Panc1 (cell line): ENCODE data around the gene DPPA5.

Source experiments
- POLR2AphosphoS5 ChIP-seq: IDR thresholded peaks from 2 replicates; pipeline ENCODE4 v1.6.1; 2012; ENCODE audit warnings: mild to moderate bottlenecking, low read depth, low read length, moderate library complexity
- SIN3A ChIP-seq: IDR thresholded peaks from 2 replicates; pipeline ENCODE4 v1.6.1; 2012; ENCODE audit warnings: low read depth, mild to moderate bottlenecking, low read length, moderate library complexity, borderline replicate concordance; ENCODE audit not compliant: insufficient read depth
- TCF7L2 ChIP-seq: IDR thresholded peaks from 2 replicates; pipeline ENCODE4 v1.6.1; 2011; ENCODE audit warnings: mild to moderate bottlenecking, low read depth, low read length, inconsistent platforms
- TF ChIP-seq, protein P1 (sequence below): fragments of 450-650 bp; IDR thresholded peaks from 2 replicates; pipeline ENCODE4 v1.5.1; 2017; ENCODE audit warnings: mild to moderate bottlenecking
- TF ChIP-seq, protein P2 (sequence below), 2 experiments: IDR thresholded peaks; 2 replicates each; pipeline ENCODE4 v1.6.1; 2011 to 2012; ENCODE audit warnings: low read depth in 2 of 2, control low read depth in 1 of 2, low read length in 1 of 2, mild to moderate bottlenecking in 1 of 2, moderate library complexity in 1 of 2; ENCODE audit not compliant: insufficient read depth in 1 of 2

GRCh38 chr6:73308712-73309534 lies 45.2 kb downstream of the DPPA5 start:
- TF ChIP-seq, protein P1, sequence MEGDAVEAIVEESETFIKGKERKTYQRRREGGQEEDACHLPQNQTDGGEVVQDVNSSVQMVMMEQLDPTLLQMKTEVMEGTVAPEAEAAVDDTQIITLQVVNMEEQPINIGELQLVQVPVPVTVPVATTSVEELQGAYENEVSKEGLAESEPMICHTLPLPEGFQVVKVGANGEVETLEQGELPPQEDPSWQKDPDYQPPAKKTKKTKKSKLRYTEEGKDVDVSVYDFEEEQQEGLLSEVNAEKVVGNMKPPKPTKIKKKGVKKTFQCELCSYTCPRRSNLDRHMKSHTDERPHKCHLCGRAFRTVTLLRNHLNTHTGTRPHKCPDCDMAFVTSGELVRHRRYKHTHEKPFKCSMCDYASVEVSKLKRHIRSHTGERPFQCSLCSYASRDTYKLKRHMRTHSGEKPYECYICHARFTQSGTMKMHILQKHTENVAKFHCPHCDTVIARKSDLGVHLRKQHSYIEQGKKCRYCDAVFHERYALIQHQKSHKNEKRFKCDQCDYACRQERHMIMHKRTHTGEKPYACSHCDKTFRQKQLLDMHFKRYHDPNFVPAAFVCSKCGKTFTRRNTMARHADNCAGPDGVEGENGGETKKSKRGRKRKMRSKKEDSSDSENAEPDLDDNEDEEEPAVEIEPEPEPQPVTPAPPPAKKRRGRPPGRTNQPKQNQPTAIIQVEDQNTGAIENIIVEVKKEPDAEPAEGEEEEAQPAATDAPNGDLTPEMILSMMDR, result no peak; the same call in 1 of the 2 replicates
- no peak for TF ChIP-seq TCF7L2
- TF ChIP-seq POLR2AphosphoS5, result no peak
- TF ChIP-seq, protein P2, sequence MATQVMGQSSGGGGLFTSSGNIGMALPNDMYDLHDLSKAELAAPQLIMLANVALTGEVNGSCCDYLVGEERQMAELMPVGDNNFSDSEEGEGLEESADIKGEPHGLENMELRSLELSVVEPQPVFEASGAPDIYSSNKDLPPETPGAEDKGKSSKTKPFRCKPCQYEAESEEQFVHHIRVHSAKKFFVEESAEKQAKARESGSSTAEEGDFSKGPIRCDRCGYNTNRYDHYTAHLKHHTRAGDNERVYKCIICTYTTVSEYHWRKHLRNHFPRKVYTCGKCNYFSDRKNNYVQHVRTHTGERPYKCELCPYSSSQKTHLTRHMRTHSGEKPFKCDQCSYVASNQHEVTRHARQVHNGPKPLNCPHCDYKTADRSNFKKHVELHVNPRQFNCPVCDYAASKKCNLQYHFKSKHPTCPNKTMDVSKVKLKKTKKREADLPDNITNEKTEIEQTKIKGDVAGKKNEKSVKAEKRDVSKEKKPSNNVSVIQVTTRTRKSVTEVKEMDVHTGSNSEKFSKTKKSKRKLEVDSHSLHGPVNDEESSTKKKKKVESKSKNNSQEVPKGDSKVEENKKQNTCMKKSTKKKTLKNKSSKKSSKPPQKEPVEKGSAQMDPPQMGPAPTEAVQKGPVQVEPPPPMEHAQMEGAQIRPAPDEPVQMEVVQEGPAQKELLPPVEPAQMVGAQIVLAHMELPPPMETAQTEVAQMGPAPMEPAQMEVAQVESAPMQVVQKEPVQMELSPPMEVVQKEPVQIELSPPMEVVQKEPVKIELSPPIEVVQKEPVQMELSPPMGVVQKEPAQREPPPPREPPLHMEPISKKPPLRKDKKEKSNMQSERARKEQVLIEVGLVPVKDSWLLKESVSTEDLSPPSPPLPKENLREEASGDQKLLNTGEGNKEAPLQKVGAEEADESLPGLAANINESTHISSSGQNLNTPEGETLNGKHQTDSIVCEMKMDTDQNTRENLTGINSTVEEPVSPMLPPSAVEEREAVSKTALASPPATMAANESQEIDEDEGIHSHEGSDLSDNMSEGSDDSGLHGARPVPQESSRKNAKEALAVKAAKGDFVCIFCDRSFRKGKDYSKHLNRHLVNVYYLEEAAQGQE (IDR thresholded peaks at IDR 0.05; ENCODE audit: insufficient read depth in 1 of 2, low read depth in 2 of 2, low read length in 1 of 2), result no peak
- no peak for TF ChIP-seq SIN3A
